ENCODE data around the gene CAPN14.

CAPN14 gene

DNA sequence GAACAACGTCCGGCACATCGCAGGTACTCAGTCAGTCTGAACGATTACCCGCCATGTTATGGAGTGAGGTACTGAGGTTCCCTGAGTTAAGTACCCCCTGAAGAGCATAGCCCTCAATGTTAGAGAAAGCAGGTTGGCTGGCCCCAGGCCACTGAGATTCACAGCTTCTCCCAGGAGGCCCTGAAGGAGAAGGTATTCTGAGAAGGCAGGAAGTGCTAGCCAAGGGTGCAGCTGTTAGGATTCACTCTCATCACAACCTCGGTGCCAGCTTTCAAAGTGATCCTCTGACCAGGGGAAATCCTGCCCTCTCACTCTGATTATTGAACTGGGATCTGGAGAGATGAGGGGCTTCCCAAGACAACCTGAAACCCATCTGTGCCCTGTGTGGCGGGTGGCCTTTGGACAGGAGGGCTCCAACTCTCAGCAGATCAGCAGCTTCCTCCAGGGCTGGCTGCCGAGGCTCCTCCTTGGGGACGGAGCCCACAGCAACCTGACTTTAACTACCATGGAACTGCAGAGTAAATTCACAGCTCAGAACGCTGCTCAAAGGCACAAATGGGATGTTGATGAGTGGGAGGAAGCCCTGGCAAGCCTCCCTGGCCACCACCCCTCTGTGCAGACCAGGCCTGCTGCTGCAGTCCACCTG is 24.4 kb upstream of the CAPN14 start:
- no peak for DNase-seq (ENCODE audit: low read depth in 3 of 3)

DNA sequence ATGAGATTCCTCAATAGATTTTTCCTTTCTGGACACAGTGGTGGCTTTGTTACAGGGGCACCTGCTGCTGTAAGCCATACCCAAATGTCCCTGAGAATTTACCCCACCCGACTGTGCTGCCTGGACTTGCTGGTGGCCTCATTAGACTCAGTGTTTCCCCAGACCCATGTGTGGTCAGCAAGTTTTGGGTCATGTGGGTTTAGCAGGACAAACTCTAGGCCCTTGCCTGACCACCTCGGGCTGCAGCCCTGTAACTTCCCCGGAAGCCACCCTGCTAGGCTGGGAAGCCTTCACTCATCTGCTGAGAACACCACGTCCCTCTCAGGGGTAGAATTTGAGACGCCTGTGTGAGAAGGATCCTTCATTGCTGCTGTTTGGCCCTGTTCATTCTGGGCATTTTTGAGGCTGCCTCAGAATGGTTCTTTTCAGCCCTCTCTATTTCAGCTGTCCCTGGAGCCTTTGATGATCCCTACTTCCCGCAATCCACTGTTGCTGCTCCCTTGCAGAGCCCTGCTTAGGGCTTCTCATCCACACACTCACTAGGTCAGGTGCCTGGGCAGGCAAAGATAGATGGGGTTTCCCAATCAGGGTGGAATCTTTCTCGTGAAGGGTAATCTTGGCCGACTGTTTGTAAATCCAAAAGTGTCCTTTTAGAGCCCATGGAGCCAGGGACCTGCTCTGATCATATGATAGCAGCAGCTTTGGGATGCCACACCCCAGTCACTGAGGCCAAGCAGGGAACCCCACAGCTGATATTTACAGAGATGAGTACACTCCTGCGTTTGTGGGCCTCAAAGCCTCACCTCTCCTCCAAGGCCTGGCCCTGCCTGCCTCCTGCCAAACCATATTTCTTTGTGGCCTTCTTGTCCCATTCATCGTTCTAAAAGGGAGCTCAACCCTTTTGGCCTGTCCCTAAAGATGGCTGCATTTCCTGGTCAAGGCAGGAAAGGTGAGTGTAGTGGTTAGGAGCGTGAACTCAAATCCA is 23.4 kb upstream of the CAPN14 start:
- DNase-seq (ENCODE audit: low read depth in 3 of 3): no peak

DNA sequence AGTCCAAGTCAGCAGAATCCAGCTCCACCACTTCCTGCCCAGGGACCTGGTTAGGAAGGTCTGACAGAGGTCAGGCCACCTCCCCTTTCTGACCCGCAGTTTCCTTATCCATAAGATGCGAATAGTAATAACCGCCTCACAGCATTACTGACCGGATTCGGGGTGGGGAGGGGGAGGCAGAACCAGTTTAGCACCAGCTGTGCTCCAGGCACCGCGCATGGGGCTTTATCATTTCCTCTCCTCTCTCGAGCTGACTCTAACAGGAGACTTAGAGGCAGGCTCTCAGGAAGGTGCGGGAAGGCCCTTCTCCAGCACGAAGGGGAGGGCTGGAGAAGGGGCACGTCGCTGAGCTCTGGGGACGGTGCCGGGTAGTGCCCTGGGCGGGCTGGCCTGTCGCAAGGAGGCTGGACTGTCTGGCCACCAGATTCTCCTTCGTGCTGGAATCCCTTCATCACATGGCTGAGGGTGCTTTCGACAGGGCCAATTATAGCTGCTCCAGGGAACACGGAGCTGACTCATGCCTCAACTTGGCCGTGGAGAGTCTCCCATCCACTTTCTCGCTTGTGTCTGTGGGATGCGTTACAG is 22.4 kb upstream of the CAPN14 start:
- DNase-seq (ENCODE audit: low read depth in 3 of 3): no peak

DNA sequence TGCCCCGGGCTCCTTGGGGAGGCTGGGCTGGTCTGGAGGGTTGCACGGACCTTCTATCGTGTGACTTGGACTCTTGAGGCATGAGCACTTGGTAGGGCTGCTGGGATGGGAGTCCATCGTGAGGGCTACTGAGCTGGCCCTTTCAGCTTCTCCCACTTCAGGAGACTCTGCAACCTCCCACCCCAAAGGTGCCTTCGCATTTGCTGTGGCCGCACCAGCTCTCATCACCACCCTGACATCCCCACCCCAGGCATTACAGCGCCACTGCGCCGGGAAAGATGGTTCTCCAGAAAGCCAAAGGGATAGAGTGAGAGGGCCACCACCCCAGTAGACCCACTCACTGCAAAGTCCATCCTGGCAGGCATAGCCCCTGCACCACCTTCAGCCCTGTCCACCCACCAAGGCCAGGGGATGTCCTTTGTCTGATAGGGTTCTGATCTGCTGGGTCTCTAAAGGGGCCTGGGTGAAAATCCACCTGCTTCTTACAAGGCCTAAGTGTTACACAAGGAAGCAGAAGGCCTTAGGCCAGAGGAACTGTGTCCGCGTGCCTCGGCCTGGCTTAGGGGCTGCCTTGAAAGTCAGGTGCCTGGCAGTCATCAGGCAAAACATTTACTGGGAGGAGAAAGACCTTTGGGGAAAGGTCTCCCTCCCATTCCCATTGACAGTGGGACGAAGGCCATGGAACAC is 21.7 kb upstream of the CAPN14 start:
- DNase-seq (ENCODE audit: low read depth in 3 of 3): no peak

DNA sequence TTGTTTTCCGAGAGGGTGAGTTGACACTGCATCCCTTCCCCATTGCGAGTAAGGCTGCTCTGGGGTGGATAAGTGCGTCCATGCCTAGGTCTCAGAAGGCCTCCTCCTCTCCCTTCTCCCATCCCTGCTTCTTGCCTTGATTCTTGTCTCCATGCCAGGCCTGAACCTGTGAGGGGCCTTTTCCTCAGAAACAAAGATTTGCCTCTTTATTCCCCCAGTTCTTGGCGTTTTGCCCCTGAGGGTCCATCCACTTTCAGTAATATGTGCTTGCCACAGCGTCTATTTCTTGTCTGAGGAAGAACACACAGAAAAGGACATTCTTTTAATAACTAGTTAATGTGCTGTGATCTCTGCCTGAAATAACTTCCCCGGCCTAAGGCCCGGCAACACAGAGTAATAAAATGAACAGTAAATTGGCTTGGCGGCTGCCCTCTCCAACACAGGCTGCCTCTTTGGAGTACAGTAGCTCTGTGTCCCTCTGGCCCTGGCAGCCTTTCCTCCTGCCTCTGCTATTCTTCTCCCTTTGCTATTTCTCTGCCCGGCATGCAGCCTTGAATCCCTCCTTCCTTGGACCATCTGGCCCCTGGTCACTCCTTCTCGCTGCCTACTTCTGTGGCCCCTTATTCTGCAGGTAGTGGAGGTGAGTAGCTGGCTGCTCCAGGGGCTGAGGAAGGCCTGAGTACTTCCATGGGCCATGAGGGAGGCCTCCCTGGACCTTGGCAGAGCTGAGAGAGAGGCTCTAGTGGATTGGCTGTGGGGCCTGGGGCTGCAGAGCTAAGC is 21.0 kb upstream of the CAPN14 start:
- no peak for DNase-seq (ENCODE audit: low read depth in 3 of 3)

DNA sequence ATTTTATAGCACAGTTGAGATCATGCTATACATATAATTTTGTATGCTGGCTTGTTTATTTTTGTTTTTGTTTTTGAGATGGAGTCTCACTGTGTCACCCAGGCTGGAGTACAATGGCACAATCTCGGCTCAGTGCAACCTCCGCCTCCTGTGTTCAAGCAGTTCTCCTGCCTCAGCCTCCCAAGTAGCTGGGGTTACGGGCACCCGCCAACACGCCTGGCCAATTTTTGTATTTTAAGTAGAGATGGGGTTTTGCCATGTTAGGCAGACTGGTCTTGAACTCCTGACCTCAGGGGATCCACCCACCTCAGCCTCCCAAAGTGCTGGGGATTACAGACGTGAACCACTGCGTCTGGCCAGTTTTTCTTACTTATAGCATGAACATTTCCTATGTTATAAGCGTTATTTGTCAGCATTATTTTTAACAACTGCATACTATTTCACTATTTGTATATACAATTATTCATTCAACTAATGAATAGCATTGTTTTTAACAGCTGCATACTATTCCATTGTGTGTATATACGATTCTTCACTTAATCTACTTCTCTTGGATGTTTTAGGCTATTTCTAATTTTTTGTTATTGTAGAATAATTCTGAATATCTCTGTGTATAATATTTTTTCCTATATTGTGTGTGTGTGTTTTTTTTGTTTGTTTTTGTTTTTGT is 20.2 kb upstream of the CAPN14 start:
- no peak for DNase-seq (ENCODE audit: low read depth in 3 of 3)

DNA sequence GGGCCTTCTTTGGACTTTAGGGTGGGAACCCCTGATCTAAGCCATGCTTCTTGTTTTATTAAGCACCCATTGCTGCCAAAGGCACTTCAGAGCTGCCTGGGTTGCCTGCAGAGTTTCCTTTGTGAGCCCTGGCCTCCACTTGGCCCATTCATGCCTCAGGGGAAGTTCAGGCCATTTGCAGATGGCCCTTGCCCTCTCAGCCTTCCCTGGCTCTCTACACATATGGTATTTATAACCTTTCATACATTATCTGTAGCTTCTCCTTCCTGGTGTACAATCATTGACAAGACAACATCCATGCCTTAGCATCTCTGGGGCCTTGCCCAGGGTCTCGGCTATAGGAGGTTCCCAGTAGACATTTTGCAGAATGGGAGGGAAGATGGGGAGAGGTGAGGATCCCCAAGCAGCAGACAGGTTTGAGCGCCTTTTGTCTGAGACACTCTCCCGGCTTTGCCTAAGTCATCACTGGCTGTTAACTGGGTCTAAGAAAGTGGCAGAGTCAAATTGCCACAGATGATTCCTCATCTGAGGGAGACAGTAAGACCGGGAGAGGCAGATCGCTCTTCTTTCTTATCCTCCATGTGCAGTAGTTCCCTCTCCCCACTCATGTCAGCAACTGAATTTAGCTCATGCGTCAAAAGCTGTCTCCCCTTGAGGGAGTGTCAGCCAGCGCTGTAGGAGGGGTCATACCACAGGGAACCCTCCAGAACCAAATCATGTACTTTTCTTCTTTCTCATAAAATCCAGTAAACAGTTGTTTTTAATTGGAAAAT is 19.3 kb upstream of the CAPN14 start:
- no peak for DNase-seq (ENCODE audit: low read depth in 3 of 3)

DNA sequence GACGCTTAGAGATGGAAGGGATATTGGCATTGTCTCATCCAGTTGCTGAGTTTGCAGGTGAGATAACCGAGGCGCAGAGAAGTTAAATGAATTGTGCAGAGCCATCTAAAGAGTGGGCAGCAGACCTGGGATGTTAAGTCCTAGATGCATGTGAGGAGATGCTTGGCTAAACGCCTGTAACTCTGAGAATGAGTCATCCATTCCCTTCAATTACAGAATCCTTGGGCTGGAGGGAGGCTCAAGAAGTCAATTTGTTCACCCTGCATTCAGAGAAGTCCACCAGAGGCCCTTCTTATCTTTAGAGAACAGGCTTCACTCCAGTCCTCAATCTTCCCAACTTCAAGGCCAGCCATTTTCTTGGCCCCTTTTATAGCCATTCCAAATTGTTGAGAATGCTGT is 18.2 kb upstream of the CAPN14 start:
- DNase-seq (ENCODE audit: low read depth in 3 of 3): no peak

DNA sequence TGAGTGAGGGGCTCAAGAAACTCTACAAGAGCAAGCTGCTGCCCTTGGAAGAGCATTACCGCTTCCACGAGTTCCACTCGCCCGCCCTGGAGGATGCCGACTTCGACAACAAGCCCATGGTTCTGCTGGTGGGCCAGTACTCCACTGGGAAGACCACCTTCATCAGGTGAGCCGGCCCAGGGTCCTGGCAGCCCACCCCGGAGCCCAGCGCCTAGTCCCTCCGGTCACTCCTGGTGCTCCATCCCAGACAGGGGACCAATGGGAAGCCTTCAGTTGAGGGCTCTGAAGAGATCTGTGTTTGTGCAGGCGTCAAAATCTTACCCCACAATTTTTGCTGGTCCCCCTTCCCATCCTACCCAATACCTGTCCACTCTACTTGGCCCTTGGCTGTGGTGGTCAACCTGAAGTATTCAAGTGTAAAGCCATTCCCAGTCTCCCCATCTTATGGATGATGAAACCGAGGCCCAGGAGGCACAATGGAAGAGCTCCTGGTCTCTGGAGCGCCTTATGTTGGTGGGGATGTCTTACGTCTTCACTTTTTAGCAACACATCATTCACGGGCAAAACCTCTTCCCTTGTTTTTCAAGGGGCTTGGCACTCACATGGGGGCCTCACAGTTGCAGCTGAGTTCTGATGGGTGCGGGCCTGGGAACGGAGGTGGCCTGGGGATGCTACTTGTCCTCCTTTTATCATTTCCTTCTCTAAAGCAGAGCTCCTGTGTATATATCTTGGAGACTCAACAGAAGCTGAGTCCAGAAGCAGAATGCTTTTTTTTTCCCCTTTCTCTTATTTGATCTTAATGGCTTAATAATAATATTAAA is 17.6 kb upstream of the CAPN14 start:
- no peak for DNase-seq (ENCODE audit: low read depth in 3 of 3)

DNA sequence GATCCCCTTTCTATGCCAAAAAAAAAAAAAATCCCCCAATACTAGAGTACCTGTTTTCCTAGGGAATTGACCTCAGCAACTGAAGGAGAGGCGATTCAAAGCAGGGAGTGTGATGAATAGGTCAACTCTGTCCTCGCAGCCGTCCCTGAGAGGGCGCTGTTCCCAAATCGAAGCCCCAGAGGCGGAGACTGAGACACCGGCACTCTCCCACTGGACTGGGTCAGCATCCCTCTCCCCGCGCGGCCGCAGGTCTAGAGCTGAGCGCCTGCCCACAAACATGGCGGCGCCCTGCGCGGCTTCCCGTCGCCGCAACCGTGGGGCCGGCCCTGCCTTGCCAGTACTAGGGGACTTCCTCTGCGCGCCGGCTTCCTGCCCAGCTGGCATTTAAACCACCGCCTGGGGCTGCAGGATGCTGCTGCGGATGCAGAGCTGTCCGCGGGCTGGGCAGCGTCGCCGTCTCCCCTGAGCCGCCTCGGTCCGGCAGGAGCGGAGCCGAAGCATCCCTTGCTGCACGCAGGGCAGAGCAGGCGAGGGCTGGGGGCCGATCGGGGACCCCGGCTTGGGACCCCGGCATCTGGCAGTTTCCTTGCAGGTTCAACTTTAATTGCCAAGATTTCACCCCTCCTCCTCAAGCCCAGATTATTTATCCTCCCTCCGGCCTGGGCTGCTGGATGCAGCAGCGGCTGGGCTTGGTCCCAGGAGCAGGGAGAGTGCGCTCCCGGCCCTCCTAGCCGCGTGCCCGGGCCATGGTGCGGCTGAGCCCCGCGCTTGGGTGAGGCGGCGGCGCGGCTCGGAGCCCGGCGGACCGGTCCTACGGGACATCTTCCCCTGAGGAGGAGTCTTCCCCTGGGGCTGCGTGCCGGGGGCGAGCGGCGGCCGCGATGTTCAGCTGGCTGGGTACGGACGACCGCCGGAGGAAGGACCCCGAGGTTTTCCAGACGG is 16.7 kb upstream of the CAPN14 start, which contains the start of gene EHD3:
TSS of gene EHD3 (plus strand) at position 412 of the 942 bp plus-strand sequence. CDS start at position 882, 470 bp downstream.
- peak; percentile 52 to 81 (median 61) for DNase-seq (ENCODE audit: low read depth in 3 of 3)

DNA sequence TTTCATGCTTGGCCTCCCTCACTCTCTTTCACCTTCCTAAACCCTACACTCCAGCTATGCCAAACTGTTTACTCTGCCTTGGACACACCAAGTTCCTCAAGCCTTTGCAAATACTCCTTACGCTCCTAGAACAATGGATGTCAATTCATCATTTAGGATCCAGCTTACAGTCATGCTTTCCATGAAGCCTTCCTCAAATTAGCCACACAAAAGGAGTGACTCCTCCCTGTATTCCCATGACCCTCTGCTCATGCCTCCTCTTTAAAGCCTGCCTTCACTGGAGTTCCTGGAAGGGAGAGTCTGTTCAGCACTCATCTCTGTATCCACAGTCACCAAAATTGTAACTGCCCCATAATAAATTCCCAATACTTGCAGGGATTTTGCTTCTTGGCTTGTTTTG is 15.9 kb upstream of the CAPN14 start:
- DNase-seq (ENCODE audit: low read depth in 3 of 3): no peak

DNA sequence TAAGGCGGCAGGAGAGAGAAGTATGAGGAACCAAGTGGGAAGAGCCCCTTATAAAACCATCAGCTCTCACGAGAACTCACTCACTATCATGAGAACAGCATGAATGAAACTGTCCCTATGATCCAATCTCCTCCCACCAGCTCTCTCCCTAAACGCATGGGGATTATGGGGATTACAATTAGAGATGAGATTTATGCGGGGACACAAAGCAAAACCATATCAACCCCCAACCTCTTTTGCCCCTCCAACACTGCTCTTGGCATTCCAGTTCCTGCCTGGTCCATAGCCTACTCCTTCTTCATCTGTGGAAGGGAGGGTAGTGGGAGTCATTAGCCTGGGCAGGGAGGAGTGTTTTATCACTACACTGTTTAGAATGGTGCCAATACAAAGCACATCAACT is 15.3 kb upstream of the CAPN14 start:
- no peak for DNase-seq (ENCODE audit: low read depth in 3 of 3)

DNA sequence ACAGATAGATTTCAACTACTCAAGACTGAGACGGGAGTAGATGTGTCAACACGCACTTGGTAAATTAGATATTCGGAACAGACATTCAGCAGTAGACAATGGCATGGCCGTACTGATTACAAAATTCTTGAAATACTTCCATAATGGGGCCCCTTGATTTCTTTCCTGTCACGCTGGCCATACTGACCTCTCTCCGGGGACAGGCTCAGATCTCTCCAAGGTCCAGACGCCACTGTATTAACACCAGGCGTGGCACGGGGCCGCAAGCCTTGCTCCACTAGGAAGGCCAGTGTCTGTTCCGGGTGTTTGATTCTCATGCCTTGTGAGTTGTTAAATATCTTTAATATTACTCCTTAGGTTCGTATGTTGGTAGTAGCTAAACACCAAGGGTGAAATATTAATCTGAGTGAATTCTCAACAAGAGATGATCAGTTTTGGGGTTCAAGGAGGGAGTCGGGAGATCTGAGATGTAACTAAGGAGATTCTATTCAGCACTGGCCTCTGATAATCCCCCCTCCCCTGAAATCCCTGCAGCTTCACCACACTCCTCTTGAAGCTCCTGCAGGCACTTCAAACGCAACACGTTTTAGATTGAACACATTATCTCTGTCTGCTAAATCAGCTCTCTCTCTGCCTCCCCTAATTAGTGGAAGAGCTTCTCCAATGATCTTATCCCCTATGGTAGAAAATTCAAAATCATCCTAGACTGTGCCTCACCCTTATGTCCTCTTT is 14.4 kb upstream of the CAPN14 start:
- no peak for DNase-seq (ENCODE audit: low read depth in 3 of 3)

DNA sequence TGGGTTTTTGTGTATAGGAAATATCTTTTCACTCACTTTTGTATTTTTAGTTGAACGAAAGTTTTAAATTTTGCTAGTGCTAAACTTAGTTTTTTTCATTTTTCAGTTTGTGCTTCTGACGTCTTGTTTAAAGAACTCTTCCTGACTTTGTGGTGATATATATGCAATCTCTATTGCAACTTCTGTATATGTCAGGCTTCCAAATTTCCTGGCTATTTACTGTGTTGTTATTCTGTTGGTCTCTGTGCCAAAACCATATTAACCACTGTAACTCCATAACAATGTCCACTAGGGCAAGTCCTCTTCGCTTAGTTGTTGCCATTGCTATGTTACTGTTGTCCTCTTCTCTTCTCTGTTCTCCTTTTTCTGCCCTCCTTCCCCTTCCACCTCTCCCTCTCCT is 13.4 kb upstream of the CAPN14 start:
- DNase-seq (ENCODE audit: low read depth in 3 of 3): no peak

DNA sequence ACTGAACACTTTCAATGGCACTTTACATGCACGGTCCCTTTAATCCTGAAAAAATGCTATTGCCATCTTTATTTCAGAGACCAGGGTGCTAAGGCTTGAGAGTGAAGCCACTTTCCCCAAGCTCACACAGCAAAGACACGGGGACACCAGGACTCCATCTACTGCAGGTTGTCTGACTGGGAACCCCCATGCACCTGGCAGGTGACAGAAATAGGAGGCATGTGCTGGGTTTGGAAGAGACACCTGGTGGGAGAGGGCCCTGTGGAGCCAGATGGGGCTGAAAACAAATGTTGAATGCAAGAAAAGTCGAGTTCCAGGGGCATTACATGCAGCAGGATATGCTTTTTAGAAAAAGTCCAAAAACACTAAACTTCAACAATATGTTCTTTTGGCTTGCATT is 11.4 kb upstream of the CAPN14 start:
- DNase-seq (ENCODE audit: low read depth in 3 of 3): no peak

DNA sequence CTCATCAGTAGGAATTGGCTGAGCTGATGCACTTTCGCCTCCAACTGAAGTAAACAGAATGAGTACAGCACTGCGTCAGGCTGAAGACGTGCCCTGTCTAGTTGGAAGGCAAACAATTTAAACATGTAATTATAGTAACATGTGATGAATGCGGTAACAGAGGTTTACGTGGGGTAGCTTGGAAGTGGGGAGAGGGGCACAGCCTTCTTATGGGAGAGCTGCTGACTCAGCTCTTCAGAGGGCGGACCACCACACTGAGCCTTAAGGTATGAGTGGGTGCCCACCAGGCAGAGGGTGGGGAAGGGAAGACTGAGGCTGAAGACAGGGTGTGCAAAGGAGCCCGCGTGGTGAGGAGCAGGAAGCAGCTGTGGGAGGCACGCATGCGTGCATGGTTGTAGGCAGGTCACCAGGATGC is 10.4 kb upstream of the CAPN14 start:
- no peak for DNase-seq (ENCODE audit: low read depth in 3 of 3)

DNA sequence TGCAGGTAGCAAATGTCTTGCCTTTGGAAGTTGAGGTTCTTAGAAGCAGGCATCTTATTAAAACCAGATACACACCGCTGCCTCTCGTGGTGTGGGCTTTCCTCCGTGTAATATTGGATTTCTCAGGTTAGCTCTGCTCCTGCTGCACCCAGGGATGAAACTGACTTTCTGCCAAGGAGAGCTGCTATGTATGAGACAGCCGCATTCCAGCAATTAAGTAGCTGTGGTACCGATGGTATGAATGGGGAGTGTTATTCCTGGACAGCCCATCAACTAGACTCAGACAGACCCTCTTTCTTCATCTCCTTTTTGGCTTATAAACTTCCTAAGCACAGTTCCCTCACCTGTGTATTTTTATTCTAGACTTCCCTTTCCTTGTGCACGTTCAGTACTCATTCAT is 9.8 kb upstream of the CAPN14 start:
- no peak for DNase-seq (ENCODE audit: low read depth in 3 of 3)

Measured in stimulated activated CD4-positive, alpha-beta T cell treated with anti-CD3 and anti-CD28 coated beads, TNF-alpha, amount 100 ng/mL, for 24 hours (primary cell).